ENCODE measurements around the gene NAP1L3. TPM values are rescaled to one million over a fixed set of nuclear protein-coding genes. Genes with fewer than 3 reads are reported as not detected.

The NAP1L3 gene
- total RNA-seq, 1 experiment from 2014 or later, result not detected

DNA sequence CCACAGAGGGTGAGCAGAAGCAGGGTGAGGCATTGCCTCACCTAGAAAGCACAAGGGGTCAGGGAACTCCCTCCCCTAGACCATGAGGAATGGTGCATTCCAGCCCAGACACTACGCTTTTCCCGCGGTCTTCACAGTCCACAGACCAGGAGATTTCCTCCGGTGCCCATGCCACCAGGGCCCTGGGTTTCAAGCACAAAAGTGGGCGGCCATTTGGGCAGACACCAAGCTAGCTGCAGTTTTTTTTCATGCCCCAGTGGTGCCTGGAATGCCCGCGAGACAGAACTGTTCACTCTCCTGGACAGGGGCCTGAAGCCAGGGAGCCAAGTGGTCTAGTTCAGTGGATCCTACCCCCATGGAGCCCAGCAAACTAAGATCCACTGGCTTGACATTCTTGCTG lies 12.8 kb downstream of the NAP1L3 start:
- ChIA-PET RAD21 (ENCODE audit: low non-redundant PET in 1 of 2, low total read pairs in 2 of 2, uncharacterized antibody in 2 of 2, unreplicated experiment in 2 of 2) (no interaction called here), POLR2A (no interaction called here), CTCF (no interaction called here)
- no peaks in the 10 kb centered on the region for H3K9me3 ChIP-seq (ENCODE audit: control insufficient read depth in 1 of 2, insufficient read depth in 1 of 2, low read depth in 1 of 2, low read length in 2 of 2)
- H3K36me3 ChIP-seq (ENCODE audit: control insufficient read depth in 1 of 2, insufficient read depth in 2 of 2, low read length in 2 of 2), result no peaks in the 10 kb centered on the region
- H2AFZ ChIP-seq (ENCODE audit: low read depth, low read length, poor library complexity, severe bottlenecking), result no peak overlapping the region
- DNase-seq (ENCODE audit: low read depth, low spot score), result no peak
- TF ChIP-seq POLR2AphosphoS5 (IDR thresholded peaks at IDR 0.05; ENCODE audit: low read depth, low read length) (no peak), ZFX (IDR thresholded peaks at IDR 0.05) (no peak), POLR2A (IDR thresholded peaks at IDR 0.05; ENCODE audit: borderline replicate concordance, extremely low read depth, insufficient read depth, insufficient read length) (no peak)
- TF ChIP-seq, protein P1, sequence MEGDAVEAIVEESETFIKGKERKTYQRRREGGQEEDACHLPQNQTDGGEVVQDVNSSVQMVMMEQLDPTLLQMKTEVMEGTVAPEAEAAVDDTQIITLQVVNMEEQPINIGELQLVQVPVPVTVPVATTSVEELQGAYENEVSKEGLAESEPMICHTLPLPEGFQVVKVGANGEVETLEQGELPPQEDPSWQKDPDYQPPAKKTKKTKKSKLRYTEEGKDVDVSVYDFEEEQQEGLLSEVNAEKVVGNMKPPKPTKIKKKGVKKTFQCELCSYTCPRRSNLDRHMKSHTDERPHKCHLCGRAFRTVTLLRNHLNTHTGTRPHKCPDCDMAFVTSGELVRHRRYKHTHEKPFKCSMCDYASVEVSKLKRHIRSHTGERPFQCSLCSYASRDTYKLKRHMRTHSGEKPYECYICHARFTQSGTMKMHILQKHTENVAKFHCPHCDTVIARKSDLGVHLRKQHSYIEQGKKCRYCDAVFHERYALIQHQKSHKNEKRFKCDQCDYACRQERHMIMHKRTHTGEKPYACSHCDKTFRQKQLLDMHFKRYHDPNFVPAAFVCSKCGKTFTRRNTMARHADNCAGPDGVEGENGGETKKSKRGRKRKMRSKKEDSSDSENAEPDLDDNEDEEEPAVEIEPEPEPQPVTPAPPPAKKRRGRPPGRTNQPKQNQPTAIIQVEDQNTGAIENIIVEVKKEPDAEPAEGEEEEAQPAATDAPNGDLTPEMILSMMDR (IDR thresholded peaks at IDR 0.05 in 2 of 3, conservative IDR thresholded peaks at IDR 0.05 in 1 of 3; ENCODE audit: borderline replicate concordance in 1 of 3, insufficient read depth in 1 of 3, low read depth in 2 of 3, low read length in 2 of 3), result no peak
- TF ChIP-seq, protein P2, sequence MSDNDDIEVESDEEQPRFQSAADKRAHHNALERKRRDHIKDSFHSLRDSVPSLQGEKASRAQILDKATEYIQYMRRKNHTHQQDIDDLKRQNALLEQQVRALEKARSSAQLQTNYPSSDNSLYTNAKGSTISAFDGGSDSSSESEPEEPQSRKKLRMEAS (IDR thresholded peaks at IDR 0.05), result no peak
- no peak overlapping the region for H3K4me2 ChIP-seq (ENCODE audit: low read length)
- no peak overlapping the region for H3K4me3 ChIP-seq (replicated peaks in 1 of 2; ENCODE audit: low read depth in 1 of 2, low read length in 2 of 2)
- no peak overlapping the region for H3K27ac ChIP-seq (ENCODE audit: low read depth, low read length)
- no peaks in the 10 kb centered on the region for H3K79me2 ChIP-seq (ENCODE audit: insufficient read depth, low read length)
- intact Hi-C loops (cut with micrococcal nuclease), result no loop called here
- BruUV-seq (replicated peaks), result no TSS peak
- no peak overlapping the region for H3K9ac ChIP-seq (ENCODE audit: low read length)
- H3K4me1 ChIP-seq (ENCODE audit: control insufficient read depth in 1 of 2, insufficient read depth in 2 of 2, low read length in 2 of 2), result no peaks in the 10 kb centered on the region
- no peak for ATAC-seq
- no peaks in the 10 kb centered on the region for H3K9me2 ChIP-seq (ENCODE audit: insufficient read depth)
- no peaks in the 10 kb centered on the region for H4K20me1 ChIP-seq (ENCODE audit: insufficient read depth)
- H3K27me3 ChIP-seq (ENCODE audit: insufficient read depth, low read length), result no peaks in the 10 kb centered on the region

DNA sequence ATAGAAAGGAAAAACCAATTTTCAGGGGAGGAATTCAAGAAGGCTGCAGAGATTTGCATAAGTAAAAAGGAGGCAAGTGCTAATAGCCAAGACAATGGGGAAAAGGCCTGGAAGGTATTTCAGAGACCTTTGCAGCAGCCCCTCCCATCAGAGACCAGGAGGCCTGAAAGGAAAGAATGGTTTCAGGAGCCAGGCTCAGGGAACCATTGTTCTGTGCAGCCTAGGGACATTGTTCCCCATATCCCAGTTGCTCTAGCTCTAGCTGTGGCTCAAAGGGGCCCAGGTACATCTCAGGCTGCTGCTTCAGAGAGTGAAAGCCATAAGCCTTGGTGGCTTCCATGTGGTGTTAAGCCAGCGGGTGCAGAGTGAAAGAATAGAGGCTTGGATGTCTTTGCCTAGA lies 24.0 kb downstream of the NAP1L3 start:
- H2AFZ ChIP-seq (ENCODE audit: low read depth, low read length, poor library complexity, severe bottlenecking), result no peak overlapping the region
- no peak overlapping the region for H3K27ac ChIP-seq (ENCODE audit: low read depth, low read length)
- RAD21 ChIA-PET (ENCODE audit: low non-redundant PET in 1 of 2, low total read pairs in 2 of 2, uncharacterized antibody in 2 of 2, unreplicated experiment in 2 of 2), result no interaction called here
- no TSS peak for BruUV-seq (replicated peaks)
- ATAC-seq (no peak), DNase-seq (ENCODE audit: low read depth, low spot score) (no peak)
- intact Hi-C loops (cut with micrococcal nuclease), result no loop called here
- TF ChIP-seq POLR2A (IDR thresholded peaks at IDR 0.05; ENCODE audit: borderline replicate concordance, extremely low read depth, insufficient read depth, insufficient read length) (no peak), TCF7L2 (IDR thresholded peaks at IDR 0.05; ENCODE audit: borderline replicate concordance, extremely low read depth, insufficient read depth, insufficient read length) (no peak), CBX3 (IDR thresholded peaks at IDR 0.05; ENCODE audit: low read depth) (no peak), SIN3A (IDR thresholded peaks at IDR 0.05; ENCODE audit: low read depth) (no peak)
- TF ChIP-seq, protein P3, sequence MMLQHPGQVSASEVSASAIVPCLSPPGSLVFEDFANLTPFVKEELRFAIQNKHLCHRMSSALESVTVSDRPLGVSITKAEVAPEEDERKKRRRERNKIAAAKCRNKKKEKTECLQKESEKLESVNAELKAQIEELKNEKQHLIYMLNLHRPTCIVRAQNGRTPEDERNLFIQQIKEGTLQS (IDR thresholded peaks at IDR 0.05), result no peak
- H3K4me2 ChIP-seq (ENCODE audit: low read length), result no peak overlapping the region
- no peaks in the 10 kb centered on the region for H3K4me1 ChIP-seq (ENCODE audit: control insufficient read depth in 1 of 2, insufficient read depth in 2 of 2, low read length in 2 of 2)
- CTCF ChIA-PET, result no interaction called here
- H3K36me3 ChIP-seq (ENCODE audit: control insufficient read depth in 1 of 2, insufficient read depth in 2 of 2, low read length in 2 of 2), result no peaks in the 10 kb centered on the region
- no peaks in the 10 kb centered on the region for H3K9me3 ChIP-seq (ENCODE audit: control insufficient read depth in 1 of 2, insufficient read depth in 1 of 2, low read depth in 1 of 2, low read length in 2 of 2)
- no peaks in the 10 kb centered on the region for H3K27me3 ChIP-seq (ENCODE audit: insufficient read depth, low read length)
- no peak overlapping the region for H3K9ac ChIP-seq (ENCODE audit: low read length)
- POLR2A ChIA-PET, result no interaction called here
- H3K9me2 ChIP-seq (ENCODE audit: insufficient read depth), result no peaks in the 10 kb centered on the region
- H4K20me1 ChIP-seq (ENCODE audit: insufficient read depth), result no peaks in the 10 kb centered on the region
- no peak overlapping the region for H3K4me3 ChIP-seq (replicated peaks in 1 of 2; ENCODE audit: low read depth in 1 of 2, low read length in 2 of 2)
- no peaks in the 10 kb centered on the region for H3K79me2 ChIP-seq (ENCODE audit: insufficient read depth, low read length)
